DND-41 (cell line): ENCODE results near the gene KCNAB1.
A peak's percentile ranks its signal among the peaks of the same experiment; 100 is the strongest.

ENCODE experiments used
- ATAC-seq: fragments of 200-7000 bp; cut with Tn5 transposase; 3 replicates; pipeline ENCODE4 v1.9.1; 2021; ENCODE audit warnings: low read depth; ENCODE audit not compliant: insufficient read depth
- DNase-seq: peaks from one replicate; pipeline ENCODE4 v3.0.0-alpha.2; 2020
- H2AFZ ChIP-seq: 2 replicates; pipeline ENCODE4 v1.6.0; 2012; ENCODE audit warnings: low read depth, low read length
- H3K27ac ChIP-seq: 2 replicates; pipeline ENCODE4 v1.5.1; 2012; ENCODE audit warnings: low read length, inconsistent platforms
- H3K27me3 ChIP-seq: fragments of 200-600 bp; sonication (generic); 2 replicates; pipeline ENCODE4 v1.6.0; 2012; ENCODE audit warnings: low read length, mild to moderate bottlenecking, inconsistent platforms; ENCODE audit not compliant: insufficient read depth, poor library complexity
- H3K36me3 ChIP-seq: 2 replicates; pipeline ENCODE4 v1.5.1; 2012; ENCODE audit warnings: low read length, inconsistent platforms; ENCODE audit not compliant: insufficient read depth
- H3K4me1 ChIP-seq: 2 replicates; pipeline ENCODE4 v1.5.1; 2012; ENCODE audit warnings: mild to moderate bottlenecking, low read length; ENCODE audit not compliant: insufficient read depth
- H3K4me2 ChIP-seq: 2 replicates; pipeline ENCODE4 v1.6.0; 2012; ENCODE audit warnings: mild to moderate bottlenecking, moderate library complexity, low read length, inconsistent platforms; ENCODE audit not compliant: insufficient read depth
- H3K4me3 ChIP-seq, 2 experiments: fragments of 200-600 bp in 1 of 2; shearing (Covaris generic) in 1 of 2; 2 replicates each; pipeline ENCODE4 v1.5.1; 2012 to 2016; ENCODE audit warnings: inconsistent platforms in 2 of 2, low read length in 2 of 2, mild to moderate bottlenecking in 2 of 2, low read depth in 1 of 2, moderate library complexity in 1 of 2
- H3K79me2 ChIP-seq: 2 replicates; pipeline ENCODE4 v1.6.0; 2012; ENCODE audit warnings: low read length, inconsistent platforms; ENCODE audit not compliant: insufficient read depth
- H3K9ac ChIP-seq: 2 replicates; pipeline ENCODE4 v1.6.0; 2012; ENCODE audit warnings: low read depth, mild to moderate bottlenecking, inconsistent platforms, low read length, moderate library complexity
- H3K9me3 ChIP-seq: 2 replicates; pipeline ENCODE4 v1.5.1; 2012; ENCODE audit warnings: low read length, moderate library complexity, mild to moderate bottlenecking, inconsistent platforms; ENCODE audit not compliant: insufficient read depth, severe bottlenecking
- H4K20me1 ChIP-seq: 2 replicates; pipeline ENCODE4 v1.6.0; 2012; ENCODE audit warnings: low read length; ENCODE audit not compliant: insufficient read depth
- EZH2 ChIP-seq: IDR thresholded peaks from 3 replicates; pipeline ENCODE4 v1.6.1; 2012; ENCODE audit warnings: borderline replicate concordance, low read depth, mild to moderate bottlenecking, moderate library complexity, low read length, inconsistent platforms; ENCODE audit not compliant: severe bottlenecking
- TF ChIP-seq, protein P1 (sequence below): IDR thresholded peaks from 2 replicates; pipeline ENCODE4 v1.5.1; 2012; ENCODE audit warnings: borderline replicate concordance, low read length, moderate library complexity, mild to moderate bottlenecking; ENCODE audit not compliant: poor library complexity, severe bottlenecking; ENCODE audit errors: extremely low read depth

The KCNAB1 gene

DNA sequence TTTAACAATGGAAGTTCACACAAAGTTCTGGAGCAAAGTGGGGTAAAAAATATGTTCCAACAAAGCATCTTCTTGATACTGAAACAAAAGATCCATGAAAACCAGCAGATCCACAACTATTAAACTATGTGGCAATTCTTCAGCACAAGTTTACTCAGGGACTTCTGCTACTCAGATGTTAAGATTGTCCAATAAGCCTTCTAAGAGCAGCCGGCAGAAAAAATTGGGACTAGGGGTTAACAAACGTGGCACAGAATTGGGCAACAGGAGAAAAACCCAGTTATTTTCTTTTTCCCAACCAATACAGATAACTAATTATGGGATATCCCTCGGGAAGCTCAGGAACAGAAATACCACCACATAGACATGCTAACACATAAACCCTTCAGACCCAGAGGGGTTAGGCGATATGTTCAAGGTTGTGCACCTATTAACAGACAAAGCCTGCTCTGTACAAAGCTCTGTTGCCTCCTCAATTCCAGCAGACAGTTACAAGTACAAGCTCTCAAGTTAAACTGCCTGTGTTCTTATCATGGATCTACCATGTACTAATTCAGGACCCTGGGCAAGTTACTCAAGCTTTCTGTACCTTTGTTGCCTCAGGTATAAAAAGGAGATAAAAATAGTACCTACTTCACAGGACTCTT lies 427.8 kb downstream of the KCNAB1 start:
- ATAC-seq (no peak), DNase-seq (no peak)
- Histone ChIP-seq H3K36me3 (peaks cover 98% of the 10 kb centered on the region), H3K27ac (no peak overlapping the region), H3K4me3 (no peak overlapping the region), H4K20me1 (peaks cover 16% of the 10 kb centered on the region; the same call in 1 of the 2 replicates), H2AFZ (no peak overlapping the region), H3K4me1 (peaks cover 21% of the 10 kb centered on the region), H3K27me3 (no peaks in the 10 kb centered on the region), H3K9ac (no peak overlapping the region), H3K4me2 (no peak overlapping the region), H3K79me2 (peaks cover 56% of the 10 kb centered on the region), H3K9me3 (no peaks in the 10 kb centered on the region)
- no peak for TF ChIP-seq EZH2
- TF ChIP-seq, protein P1, sequence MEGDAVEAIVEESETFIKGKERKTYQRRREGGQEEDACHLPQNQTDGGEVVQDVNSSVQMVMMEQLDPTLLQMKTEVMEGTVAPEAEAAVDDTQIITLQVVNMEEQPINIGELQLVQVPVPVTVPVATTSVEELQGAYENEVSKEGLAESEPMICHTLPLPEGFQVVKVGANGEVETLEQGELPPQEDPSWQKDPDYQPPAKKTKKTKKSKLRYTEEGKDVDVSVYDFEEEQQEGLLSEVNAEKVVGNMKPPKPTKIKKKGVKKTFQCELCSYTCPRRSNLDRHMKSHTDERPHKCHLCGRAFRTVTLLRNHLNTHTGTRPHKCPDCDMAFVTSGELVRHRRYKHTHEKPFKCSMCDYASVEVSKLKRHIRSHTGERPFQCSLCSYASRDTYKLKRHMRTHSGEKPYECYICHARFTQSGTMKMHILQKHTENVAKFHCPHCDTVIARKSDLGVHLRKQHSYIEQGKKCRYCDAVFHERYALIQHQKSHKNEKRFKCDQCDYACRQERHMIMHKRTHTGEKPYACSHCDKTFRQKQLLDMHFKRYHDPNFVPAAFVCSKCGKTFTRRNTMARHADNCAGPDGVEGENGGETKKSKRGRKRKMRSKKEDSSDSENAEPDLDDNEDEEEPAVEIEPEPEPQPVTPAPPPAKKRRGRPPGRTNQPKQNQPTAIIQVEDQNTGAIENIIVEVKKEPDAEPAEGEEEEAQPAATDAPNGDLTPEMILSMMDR = no peak

DNA sequence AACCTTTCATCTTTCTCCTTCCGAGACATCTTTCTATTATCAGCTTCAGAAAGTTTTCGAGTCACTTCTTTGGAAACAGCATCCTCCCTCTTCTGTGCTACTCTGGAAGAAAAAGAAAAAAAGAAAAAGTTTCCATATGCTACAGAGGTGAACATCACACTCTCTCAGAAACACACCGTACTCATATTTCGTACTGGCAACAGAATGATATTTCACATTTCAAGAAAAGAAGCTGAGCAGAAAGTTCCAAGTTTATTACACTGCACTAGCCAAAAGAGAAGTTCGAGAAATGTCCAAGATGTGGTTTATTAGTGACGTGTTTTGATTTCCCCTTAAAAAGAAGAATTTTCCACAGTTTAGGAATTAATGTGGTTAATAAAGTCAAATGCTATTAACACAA lies 428.5 kb downstream of the KCNAB1 start:
- TF ChIP-seq EZH2 = no peak
- TF ChIP-seq, protein P1 = no peak
- H3K9me3 ChIP-seq = no peaks in the 10 kb centered on the region
- peaks cover 16% of the 10 kb centered on the region; the same call in 1 of the 2 replicates for H4K20me1 ChIP-seq
- no peak overlapping the region for H3K4me2 ChIP-seq
- no peak overlapping the region for H3K4me3 ChIP-seq
- no peaks in the 10 kb centered on the region for H3K27me3 ChIP-seq
- ATAC-seq (no peak), DNase-seq (no peak)
- no peak overlapping the region for H3K27ac ChIP-seq
- peaks cover 90% of the 10 kb centered on the region for H3K36me3 ChIP-seq
- no peak overlapping the region for H2AFZ ChIP-seq
- H3K79me2 ChIP-seq = peaks cover 64% of the 10 kb centered on the region
- H3K9ac ChIP-seq = no peak overlapping the region
- H3K4me1 ChIP-seq = peaks cover 28% of the 10 kb centered on the region

DNA sequence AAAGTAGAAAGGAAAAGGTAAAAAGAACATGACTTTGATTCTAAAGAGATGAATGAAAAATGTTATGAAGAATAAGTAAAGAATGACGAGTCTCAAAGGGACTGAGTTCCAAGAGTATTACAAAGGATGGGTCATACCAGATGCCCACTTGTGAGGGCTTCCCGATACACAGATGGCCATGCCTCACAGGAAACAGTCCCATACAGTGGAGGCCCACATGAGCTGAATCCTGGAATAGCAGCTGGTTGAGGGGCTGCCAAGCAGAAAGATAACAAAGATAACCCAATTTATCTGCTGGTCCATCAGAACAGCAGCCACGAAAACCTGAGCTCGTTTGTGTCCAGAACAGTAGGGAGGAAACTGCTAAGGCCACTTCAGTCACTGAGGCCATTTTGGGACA lies 430.9 kb downstream of the KCNAB1 start:
- TF ChIP-seq EZH2 = no peak
- TF ChIP-seq, protein P1 = no peak
- Histone ChIP-seq H3K27ac (no peak overlapping the region), H3K4me2 (peak overlapping the region; percentile 12; the same call in 1 of the 2 replicates), H3K9me3 (no peaks in the 10 kb centered on the region), H3K4me1 (peaks cover 36% of the 10 kb centered on the region), H4K20me1 (peaks cover 10% of the 10 kb centered on the region; the same call in 1 of the 2 replicates), H3K9ac (no peak overlapping the region), H3K27me3 (no peaks in the 10 kb centered on the region), H3K79me2 (peaks cover 66% of the 10 kb centered on the region), H3K4me3 (no peak overlapping the region), H3K36me3 (peaks cover 71% of the 10 kb centered on the region), H2AFZ (no peak overlapping the region)
- DNase-seq (no peak), ATAC-seq (no peak)

DNA sequence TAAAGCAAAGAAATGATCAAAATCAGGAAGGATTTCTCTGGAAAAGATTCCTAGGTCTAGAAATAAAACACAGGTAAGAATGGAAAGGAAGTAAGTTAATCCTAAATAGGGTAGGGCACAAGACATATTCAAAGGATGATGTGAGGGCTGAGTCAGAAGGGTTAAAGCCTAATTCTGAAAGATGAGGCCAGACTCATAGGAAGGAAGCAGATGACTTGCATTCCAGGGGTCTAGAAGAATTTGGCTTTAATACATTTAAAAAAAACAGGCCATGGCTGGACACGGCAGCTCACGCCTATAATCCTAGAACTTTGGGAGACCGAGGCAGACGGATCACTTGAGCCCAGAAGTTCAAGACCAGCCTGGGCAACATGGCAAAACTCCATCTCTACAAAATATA lies 431.4 kb downstream of the KCNAB1 start:
- TF ChIP-seq EZH2 = no peak
- TF ChIP-seq, protein P1 = no peak
- H3K4me3 ChIP-seq = no peak overlapping the region
- H3K27ac ChIP-seq = no peak overlapping the region
- H4K20me1 ChIP-seq = peaks cover 10% of the 10 kb centered on the region; the same call in 1 of the 2 replicates
- DNase-seq (no peak), ATAC-seq (no peak)
- peak overlapping the region; percentile 33; the same call in 1 of the 2 replicates for H3K4me2 ChIP-seq
- peaks cover 66% of the 10 kb centered on the region for H3K36me3 ChIP-seq
- H3K9ac ChIP-seq = no peak overlapping the region
- H2AFZ ChIP-seq = no peak overlapping the region
- H3K27me3 ChIP-seq = no peaks in the 10 kb centered on the region
- H3K79me2 ChIP-seq = peaks cover 62% of the 10 kb centered on the region
- H3K4me1 ChIP-seq = peaks cover 36% of the 10 kb centered on the region
- H3K9me3 ChIP-seq = no peaks in the 10 kb centered on the region
